Panc1 (cell line): ENCODE measurements around the gene MAML3. TPM values are rescaled to one million over a fixed set of nuclear protein-coding genes. Genes with fewer than 3 reads are reported as not detected.

Experiments
- ATAC-seq: fragments of 200-7000 bp; cut with Tn5 transposase; 2 replicates; pipeline ENCODE4 v1.9.1; 2020; ENCODE audit warnings: mild to moderate bottlenecking, moderate library complexity
- BruUV-seq: library from RNA; stranded (reverse); fragments of 400-500 nt; replicated peaks from 2 replicates; lab custom pipeline; 2021; lab: Mats Ljungman, UMichigan
- CTCF ChIA-PET: fragments of 300-600 bp; sonication (Branson Sonifier 250); formaldehyde crosslinking; loops from one replicate; lab custom pipeline; 2022; ENCODE audit warnings: antibody characterized with exemption; lab: Charles Lee
- POLR2A ChIA-PET: fragments of 300-600 bp; sonication (Branson Sonifier 250); formaldehyde crosslinking; loops from one replicate; lab custom pipeline; 2022; ENCODE audit warnings: antibody characterized with exemption; lab: Charles Lee
- DNase-seq: peaks from one replicate; pipeline ENCODE4 v3.0.0-alpha.2; 2010; ENCODE audit warnings: low read depth, low spot score
- H3K27ac ChIP-seq: 2 replicates; pipeline ENCODE4 v1.5.1; 2011; ENCODE audit warnings: mild to moderate bottlenecking, low read length, inconsistent platforms
- H3K27me3 ChIP-seq: fragments of 200-500 bp; sonication (Bioruptor generic); 2 replicates; pipeline ENCODE4 v1.6.0; 2014; ENCODE audit warnings: low read length, inconsistent platforms; ENCODE audit not compliant: control insufficient read depth, insufficient read depth
- H3K36me3 ChIP-seq: fragments of 200-500 bp; sonication (Bioruptor generic); 2 replicates; pipeline ENCODE4 v1.5.1; 2014; ENCODE audit warnings: inconsistent platforms, mild to moderate bottlenecking, low read length, moderate library complexity; ENCODE audit not compliant: control insufficient read depth, insufficient read depth
- H3K4me1 ChIP-seq: 2 replicates; pipeline ENCODE4 v1.5.1; 2011; ENCODE audit warnings: inconsistent platforms, mild to moderate bottlenecking, low read length, moderate library complexity; ENCODE audit not compliant: control insufficient read depth, insufficient read depth
- H3K4me3 ChIP-seq, 2 experiments: 2 replicates each; pipeline ENCODE4 v1.5.1; 2011 to 2012; ENCODE audit warnings: low read depth in 2 of 2, low read length in 2 of 2, mild to moderate bottlenecking in 2 of 2, inconsistent platforms in 1 of 2, moderate library complexity in 1 of 2
- H3K9me3 ChIP-seq: fragments of 200-500 bp; sonication (Bioruptor generic); 2 replicates; pipeline ENCODE4 v1.5.1; 2014; ENCODE audit warnings: low read depth, mild to moderate bottlenecking, inconsistent platforms, low read length, moderate library complexity; ENCODE audit not compliant: control insufficient read depth, insufficient read depth
- CTCF ChIP-seq: fragments of 450-650 bp; IDR thresholded peaks from 2 replicates; pipeline ENCODE4 v1.5.1; 2017; ENCODE audit warnings: mild to moderate bottlenecking
- POLR2AphosphoS5 ChIP-seq: IDR thresholded peaks from 2 replicates; pipeline ENCODE4 v1.6.1; 2012; ENCODE audit warnings: mild to moderate bottlenecking, low read depth, low read length, moderate library complexity
- REST ChIP-seq, 2 experiments: IDR thresholded peaks; 2 replicates each; pipeline ENCODE4 v1.6.1; 2011 to 2012; ENCODE audit warnings: low read depth in 2 of 2, control low read depth in 1 of 2, low read length in 1 of 2, mild to moderate bottlenecking in 1 of 2, moderate library complexity in 1 of 2; ENCODE audit not compliant: insufficient read depth in 1 of 2
- SIN3A ChIP-seq: IDR thresholded peaks from 2 replicates; pipeline ENCODE4 v1.6.1; 2012; ENCODE audit warnings: low read depth, mild to moderate bottlenecking, low read length, moderate library complexity, borderline replicate concordance; ENCODE audit not compliant: insufficient read depth
- TCF7L2 ChIP-seq: IDR thresholded peaks from 2 replicates; pipeline ENCODE4 v1.6.1; 2011; ENCODE audit warnings: mild to moderate bottlenecking, low read depth, low read length, inconsistent platforms
- in situ Hi-C: cut with HindIII; loops from 2 replicates; pipeline ENCODE4 v1.10.0; 2016; ENCODE audit warnings: low sequenced_read_pairs, low pct_unique_long_range_greater_than_20kb
- intact Hi-C: fragments of 100-400 bp; cut with micrococcal nuclease; formaldehyde crosslinking; loops from one replicate; pipeline ENCODE4 v1.10.0; 2022; ENCODE audit not compliant: unreplicated experiment
- total RNA-seq: library from RNA; stranded (reverse); gene quantifications from one replicate; pipeline ENCODE4 v1.2.1, GENCODE V29; 2021; ENCODE audit not compliant: unreplicated experiment

MAML3 gene
- total RNA-seq, 1 experiment from 2014 or later = 7.7 TPM

- intact Hi-C loops (no loop called here), in situ Hi-C loops (no loop called here)
- ChIA-PET CTCF (no interaction called here), POLR2A (no interaction called here)
- no peaks in the 10 kb centered on the region for H3K36me3 ChIP-seq
- ATAC-seq (no peak), DNase-seq (no peak)
- no peaks in the 10 kb centered on the region for H3K9me3 ChIP-seq
- no TSS peak for BruUV-seq
- H3K4me1 ChIP-seq = no peaks in the 10 kb centered on the region
- H3K27me3 ChIP-seq = no peaks in the 10 kb centered on the region
- H3K27ac ChIP-seq = no peak overlapping the region
- no peak overlapping the region for H3K4me3 ChIP-seq
- TF ChIP-seq REST (IDR thresholded peaks at IDR 0.05; ENCODE audit: insufficient read depth in 1 of 2, low read depth in 2 of 2, low read length in 1 of 2) = no peak
- no peak for TF ChIP-seq POLR2AphosphoS5
- no peak for TF ChIP-seq SIN3A
Measured at GRCh38 chr4:140195806-140196205, 41.8 kb upstream of the MAML3 start.

- DNase-seq = no peak
- BruUV-seq = no TSS peak
- TF ChIP-seq REST (IDR thresholded peaks at IDR 0.05; ENCODE audit: insufficient read depth in 1 of 2, low read depth in 2 of 2, low read length in 1 of 2) (no peak), TCF7L2 (no peak), SIN3A (no peak), POLR2AphosphoS5 (no peak), CTCF (no peak)
- in situ Hi-C loops = no loop called here
- H3K4me3 ChIP-seq = no peak overlapping the region
- no peak for ATAC-seq
- no peaks in the 10 kb centered on the region for H3K9me3 ChIP-seq
- no peak overlapping the region for H3K27ac ChIP-seq
- no peaks in the 10 kb centered on the region for H3K4me1 ChIP-seq
- POLR2A ChIA-PET = no interaction called here
- intact Hi-C loops = no loop called here
- CTCF ChIA-PET = no interaction called here
- no peaks in the 10 kb centered on the region for H3K27me3 ChIP-seq
- H3K36me3 ChIP-seq = no peaks in the 10 kb centered on the region
Measured at GRCh38 chr4:140189805-140190204, 35.8 kb upstream of the MAML3 start.
